Measurements from ENCODE around the gene AMFR.

DNA sequence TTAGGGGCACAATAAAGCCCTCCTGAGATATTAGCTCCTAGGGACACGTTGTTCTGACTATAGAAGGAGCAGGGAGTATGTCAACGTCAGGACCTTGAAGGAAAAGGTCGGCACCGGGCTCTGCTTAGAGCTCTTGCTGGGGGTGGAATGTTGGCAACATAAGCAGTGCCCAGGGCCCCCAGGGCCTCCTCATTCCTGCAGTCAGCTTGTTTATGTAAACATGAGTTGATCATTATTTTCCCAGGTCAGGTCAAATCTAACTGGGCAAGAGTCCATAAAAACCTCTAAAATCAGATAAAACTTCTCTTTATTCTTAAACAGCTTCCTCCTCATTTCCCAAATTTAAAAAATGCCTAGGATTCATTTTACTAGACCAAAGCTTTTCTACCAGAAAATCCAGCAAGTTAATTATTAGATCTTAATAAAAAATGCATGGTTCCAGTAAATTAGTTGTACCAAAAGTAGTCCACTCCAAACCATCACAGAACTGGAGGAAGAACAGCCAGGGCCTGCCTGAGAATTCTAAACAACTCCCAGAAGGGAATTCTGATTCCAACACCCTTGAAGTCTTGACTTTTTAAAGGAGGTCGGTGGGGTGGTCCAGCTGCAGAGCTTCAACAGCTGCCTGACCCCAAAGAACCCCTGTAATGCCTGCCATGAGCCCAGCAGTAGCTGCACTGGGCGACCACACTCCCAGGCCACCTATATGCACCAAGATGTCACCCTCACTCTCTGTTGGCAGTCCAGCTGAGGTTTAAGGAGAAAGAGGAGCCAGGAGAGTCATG, 54.3 kb downstream of the AMFR start:
- TF ChIP-seq ZZZ3 (CRISPR knock-in tag; IDR thresholded peaks at IDR 0.05; ENCODE audit: borderline replicate concordance) (no peak), ELF3 (CRISPR knock-in tag; IDR thresholded peaks at IDR 0.05) (no peak), IRF9 (CRISPR knock-in tag; IDR thresholded peaks at IDR 0.05; ENCODE audit: borderline replicate concordance) (no peak), SIN3A (IDR thresholded peaks at IDR 0.05; ENCODE audit: borderline replicate concordance, low read depth, low read length) (no peak), ZNF562 (CRISPR knock-in tag; IDR thresholded peaks at IDR 0.05; ENCODE audit: borderline replicate concordance) (no peak), EZH2 (conservative IDR thresholded peaks at IDR 0.05; ENCODE audit: low read depth, low read length) (no peak), RAD21 (CRISPR knock-in tag; IDR thresholded peaks at IDR 0.05) (no peak), PPARG (CRISPR knock-in tag; conservative IDR thresholded peaks at IDR 0.05) (no peak), POLR2A (IDR thresholded peaks at IDR 0.05; ENCODE audit: insufficient read depth in 1 of 2, low read depth in 2 of 2, low read length in 2 of 2) (no peak)
- TF ChIP-seq, protein P1, sequence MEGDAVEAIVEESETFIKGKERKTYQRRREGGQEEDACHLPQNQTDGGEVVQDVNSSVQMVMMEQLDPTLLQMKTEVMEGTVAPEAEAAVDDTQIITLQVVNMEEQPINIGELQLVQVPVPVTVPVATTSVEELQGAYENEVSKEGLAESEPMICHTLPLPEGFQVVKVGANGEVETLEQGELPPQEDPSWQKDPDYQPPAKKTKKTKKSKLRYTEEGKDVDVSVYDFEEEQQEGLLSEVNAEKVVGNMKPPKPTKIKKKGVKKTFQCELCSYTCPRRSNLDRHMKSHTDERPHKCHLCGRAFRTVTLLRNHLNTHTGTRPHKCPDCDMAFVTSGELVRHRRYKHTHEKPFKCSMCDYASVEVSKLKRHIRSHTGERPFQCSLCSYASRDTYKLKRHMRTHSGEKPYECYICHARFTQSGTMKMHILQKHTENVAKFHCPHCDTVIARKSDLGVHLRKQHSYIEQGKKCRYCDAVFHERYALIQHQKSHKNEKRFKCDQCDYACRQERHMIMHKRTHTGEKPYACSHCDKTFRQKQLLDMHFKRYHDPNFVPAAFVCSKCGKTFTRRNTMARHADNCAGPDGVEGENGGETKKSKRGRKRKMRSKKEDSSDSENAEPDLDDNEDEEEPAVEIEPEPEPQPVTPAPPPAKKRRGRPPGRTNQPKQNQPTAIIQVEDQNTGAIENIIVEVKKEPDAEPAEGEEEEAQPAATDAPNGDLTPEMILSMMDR (CRISPR knock-in tag; IDR thresholded peaks at IDR 0.05): no peak
- TF ChIP-seq, protein P2, sequence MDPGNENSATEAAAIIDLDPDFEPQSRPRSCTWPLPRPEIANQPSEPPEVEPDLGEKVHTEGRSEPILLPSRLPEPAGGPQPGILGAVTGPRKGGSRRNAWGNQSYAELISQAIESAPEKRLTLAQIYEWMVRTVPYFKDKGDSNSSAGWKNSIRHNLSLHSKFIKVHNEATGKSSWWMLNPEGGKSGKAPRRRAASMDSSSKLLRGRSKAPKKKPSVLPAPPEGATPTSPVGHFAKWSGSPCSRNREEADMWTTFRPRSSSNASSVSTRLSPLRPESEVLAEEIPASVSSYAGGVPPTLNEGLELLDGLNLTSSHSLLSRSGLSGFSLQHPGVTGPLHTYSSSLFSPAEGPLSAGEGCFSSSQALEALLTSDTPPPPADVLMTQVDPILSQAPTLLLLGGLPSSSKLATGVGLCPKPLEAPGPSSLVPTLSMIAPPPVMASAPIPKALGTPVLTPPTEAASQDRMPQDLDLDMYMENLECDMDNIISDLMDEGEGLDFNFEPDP (CRISPR knock-in tag; conservative IDR thresholded peaks at IDR 0.05): no peak
